HG03175 (cell line): Measurements from ENCODE around the gene ZNF606.

Experiments used
- ATAC-seq: cut with Tn5 transposase; IDR thresholded peaks from one replicate; pipeline ENCODE4 v1.9.1; 2021; ENCODE audit warnings: mild to moderate bottlenecking, moderate library complexity; ENCODE audit not compliant: unreplicated experiment

Gene ZNF606

GRCh38 chr19:57934820-57935665 is 67.6 kb downstream of the ZNF606 start, which contains the start of gene ZNF418:
Gene ZNF418 (minus strand): TSS chr19:57935402. CDS start chr19:57933822, 1,580 bp downstream.
- ATAC-seq = peak; percentile 70

DNA sequence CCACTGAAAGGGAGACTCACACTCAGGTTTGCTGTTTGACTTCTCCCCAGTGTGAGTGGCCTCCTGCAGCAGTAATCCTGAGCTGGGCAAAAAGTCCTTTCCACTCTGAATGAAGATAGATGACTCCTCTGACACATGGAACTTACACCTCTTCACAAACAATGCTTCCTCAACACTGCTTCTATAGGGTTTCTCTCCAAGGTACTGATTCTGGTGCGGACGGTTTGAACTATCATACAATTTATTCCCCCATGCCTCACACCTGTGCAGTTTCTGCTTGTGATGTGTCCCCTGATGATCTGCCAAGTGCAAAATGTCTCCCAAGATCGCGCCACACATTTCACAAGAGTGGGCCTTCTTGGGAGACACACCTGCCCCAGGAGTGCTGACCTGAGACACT is 75.0 kb downstream of the ZNF606 start:
- no peak for ATAC-seq
